Umbilical cord (tissue), 2 donors: ENCODE data around the gene SH3PXD2A. TPM values are rescaled to one million over a fixed set of nuclear protein-coding genes. Genes with fewer than 3 reads are reported as not detected.
"Not testable (repeated sequence)": the region's sequence is repeated elsewhere in the genome, so short reads cannot be mapped to it uniquely, and the experiment has no call there.

ENCODE experiments used
- DNase-seq: peaks from one replicate; pipeline ENCODE4 v3.0.0-alpha.2; 2015; ENCODE audit warnings: low spot score
- total RNA-seq: library from RNA; depleted of rRNA; stranded (reverse); fragments of >200 nt; gene quantifications from one replicate; pipeline ENCODE4 v1.2.3, GENCODE V29; 2014; ENCODE audit warnings: low replicate concordance; ENCODE audit not compliant: insufficient read depth

SH3PXD2A gene
- total RNA-seq, 1 donor from 2014 or later = 38.3 TPM

DNA sequence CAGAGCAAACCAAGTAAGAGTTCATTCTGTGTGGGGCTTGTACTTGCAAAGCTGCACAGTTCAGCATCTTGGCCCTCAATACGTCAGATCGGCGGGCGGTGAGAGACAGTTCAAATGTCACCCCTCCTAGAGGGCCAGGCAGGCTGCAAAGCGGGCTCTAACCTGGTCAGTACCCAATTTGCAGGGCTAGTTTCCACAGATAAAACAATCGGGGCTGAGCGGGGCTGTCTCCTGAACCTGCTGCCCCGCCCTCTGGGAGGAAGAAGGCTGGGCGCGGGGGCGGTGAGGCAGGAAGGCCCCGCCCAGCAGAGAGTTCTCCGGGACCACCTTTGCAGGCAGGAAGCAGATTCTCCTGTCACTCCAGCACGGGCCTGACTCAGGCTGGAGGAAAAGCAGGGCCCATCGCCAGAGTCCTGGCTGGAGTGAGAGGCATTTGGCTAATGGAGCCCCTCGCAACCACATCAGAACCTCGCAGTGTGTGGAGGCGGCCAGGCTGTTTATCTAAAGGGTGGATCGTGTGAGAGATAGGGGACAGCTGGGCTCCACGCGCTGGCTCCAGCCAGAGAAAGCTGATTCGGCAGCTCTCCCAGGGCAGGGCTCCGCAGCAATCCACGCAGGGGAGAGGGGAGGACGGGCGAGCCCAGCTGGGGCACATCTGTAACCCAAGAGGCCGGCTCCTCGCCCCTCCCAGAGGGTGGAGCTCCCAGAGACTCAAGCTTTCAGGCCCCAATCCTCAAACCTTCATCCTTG is 83.1 kb downstream of the SH3PXD2A start:
- DNase-seq = peak; percentile 96

DNA sequence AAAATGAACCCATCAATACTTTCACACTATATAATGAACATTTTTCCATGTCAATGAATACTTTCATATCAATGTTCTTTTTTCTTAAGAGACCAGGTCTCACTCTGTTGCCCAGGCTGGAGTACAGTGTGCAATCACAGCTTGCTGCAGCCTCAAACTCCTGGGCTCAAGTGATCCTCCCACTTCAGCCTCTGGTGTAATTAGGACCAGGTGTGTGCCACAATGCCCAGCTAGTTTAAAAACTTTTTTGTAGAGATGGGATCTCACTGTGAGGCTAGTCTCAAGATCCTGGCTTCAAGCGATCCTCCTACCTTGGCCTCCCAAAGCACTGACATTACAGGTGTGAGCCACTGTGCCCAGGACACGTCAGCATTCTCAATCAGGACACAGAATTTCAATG is 85.2 kb downstream of the SH3PXD2A start:
- DNase-seq = no peak

DNA sequence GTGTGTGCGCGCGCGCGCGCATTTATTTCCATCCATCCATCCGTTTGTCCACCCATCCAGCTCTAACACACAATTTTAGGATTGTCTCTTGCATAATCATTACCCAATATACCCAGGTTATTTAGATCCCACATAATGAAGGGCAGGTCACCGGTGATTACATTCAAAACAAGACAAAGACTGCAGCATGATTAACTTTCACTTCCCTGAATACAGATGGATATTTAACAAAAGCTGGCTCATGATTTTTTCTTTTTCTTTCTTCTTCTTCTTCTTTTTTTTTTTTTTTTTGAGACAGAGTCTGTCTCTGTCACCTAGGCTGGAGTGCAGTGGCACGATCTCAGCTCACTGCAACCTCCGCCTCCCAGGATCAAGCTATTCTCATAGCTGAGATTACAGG is 86.2 kb downstream of the SH3PXD2A start:
- DNase-seq = no peak

DNA sequence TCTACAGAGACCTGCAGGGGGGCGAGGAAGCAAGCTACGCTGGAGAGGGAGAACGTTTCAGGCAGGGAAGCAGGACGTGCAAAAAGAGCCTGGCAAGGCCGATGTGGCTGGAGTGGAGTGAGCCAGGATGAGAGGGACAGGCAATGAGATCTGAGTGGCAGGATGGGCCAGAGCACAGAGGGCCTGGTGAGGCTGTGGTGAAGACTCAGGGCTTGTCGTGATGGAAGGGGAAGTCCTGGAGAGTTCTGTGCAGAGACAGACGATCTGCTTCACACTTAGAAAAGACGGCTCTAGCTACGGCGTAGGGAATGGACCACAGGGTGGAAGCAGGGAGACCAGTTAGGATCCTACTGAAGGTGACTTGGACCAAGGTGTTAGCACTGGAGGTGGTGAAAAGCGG is 87.0 kb downstream of the SH3PXD2A start:
- no peak for DNase-seq

DNA sequence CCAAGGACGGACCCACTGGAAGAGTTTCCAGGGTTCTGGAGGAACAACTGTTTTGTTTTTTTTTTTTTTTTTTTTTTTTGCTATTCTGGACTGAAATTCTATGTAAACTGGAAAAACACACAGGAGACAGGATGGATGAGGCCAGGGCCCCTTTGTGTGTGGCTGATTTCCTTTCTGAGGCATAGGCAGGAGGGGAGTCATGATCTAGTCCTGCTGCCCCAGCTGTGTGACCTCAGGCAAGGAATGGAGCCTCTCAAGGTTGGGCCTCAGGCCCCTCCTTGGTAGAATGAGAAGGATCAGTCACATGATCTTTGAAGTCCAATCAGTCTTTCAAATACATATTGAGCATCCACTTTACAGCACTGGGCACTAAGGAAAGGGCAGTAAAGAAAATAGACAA is 87.6 kb downstream of the SH3PXD2A start:
- DNase-seq = no peak

DNA sequence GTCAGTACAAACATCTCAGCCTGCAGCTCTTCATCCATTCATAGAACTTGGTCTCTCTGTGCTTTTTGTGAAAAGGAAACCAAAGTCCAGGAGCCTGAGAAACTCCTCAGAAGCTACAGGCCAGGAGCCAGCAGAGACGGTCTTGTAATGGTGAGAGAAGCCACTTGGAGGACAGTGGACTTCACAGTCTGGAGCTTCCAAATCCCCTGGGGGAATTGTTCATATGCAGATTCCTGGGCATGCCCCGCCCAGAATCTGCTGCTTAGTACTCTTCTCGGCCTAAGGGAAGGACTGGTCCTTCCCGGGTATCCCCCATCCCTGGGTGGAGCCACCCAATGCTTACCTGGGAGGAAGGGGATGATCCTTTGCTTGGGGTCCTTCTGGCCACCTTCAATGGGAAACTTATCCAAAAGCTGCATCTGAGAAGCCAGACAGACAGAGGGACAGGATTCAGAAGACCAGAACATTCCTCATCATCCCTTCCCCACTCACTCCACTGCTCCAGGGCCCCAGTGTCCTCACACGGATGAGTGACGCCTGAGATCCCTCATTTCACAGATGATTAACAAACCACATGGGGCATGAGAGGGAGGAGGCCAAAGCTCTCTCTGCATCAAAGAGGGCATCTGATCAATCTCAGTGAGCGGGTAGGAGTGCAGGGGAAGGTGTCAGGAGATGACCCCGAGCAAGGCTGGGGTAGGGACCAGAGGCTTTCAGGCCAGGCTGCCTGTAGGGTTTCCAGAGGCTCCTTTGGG is 88.4 kb downstream of the SH3PXD2A start:
- DNase-seq = no peak

DNA sequence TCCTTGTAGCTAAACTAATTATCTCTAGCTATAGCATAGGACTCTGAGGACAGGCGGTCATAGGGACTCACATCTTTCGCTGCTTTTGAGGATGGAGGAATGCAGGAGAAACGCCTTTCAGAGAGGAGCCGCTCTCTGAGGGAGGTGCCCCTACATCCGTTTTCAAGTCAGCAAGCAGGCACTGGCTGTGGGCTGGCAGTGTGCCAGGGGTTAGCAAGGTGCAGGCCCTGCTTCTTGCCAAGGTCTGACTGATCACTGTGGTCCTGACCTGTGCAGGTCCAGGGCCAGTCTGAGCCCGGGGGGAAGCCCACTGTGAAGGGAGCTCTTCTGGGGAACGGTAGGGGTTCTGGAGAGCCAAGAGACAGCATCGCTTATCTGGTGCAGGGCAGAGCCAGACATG is 89.4 kb downstream of the SH3PXD2A start:
- DNase-seq = no peak

DNA sequence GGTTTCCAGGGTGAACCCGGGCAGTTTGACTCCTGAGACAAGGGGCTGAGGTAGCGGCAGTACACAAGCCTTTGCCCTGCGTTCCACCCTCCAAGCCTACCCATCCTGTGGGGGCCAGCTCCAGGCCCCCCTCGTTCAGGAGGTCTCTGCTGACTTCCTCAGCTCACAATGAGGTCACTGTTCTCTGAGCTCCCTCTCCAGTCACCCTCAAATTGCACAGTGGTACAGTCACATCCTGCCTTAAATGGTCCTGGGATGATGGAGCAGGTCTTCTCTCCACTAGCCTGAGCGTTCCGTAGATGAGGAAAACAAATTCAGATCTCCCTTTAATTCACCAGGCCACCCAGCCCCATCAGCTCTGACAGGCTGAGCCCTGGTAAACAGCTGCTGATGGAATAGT is 90.2 kb downstream of the SH3PXD2A start:
- no peak for DNase-seq

DNA sequence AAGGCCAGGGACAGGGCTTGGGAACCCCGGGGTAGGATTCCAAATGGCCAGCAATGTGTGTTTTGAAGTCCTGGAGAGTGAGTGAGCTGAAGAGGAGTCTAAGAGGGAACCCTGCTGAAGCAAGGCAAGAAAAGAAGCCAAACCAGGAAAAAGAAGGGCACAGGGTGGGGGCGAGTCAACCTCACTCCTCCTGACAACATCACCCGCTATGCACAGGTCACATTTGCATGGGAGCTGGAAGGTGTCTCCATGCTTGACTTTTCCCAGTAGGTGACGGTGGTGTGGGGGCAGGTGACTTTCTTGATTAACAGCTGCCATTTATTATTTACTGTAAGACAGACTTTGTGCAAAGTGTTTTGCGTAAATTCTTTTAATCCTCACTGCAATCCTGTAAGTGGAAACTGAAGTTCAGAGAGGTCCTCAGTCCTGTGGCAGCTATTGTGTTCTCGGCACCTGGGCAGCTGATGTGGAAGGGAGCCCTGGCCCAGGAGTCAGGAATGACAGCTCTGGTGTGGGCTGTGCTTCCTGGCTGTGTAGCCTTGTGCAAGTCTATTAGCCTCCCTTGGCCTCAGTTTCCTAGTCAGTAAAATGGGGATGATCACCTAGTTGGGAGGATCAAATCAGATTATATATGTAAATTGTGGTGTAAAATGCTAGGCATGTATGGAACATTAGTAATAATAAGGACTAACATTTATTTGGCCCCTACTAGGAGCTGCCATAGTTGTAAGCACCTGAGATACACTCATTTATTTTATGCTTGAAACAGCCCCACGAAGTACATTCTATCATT is 90.9 kb downstream of the SH3PXD2A start:
- no peak for DNase-seq

DNA sequence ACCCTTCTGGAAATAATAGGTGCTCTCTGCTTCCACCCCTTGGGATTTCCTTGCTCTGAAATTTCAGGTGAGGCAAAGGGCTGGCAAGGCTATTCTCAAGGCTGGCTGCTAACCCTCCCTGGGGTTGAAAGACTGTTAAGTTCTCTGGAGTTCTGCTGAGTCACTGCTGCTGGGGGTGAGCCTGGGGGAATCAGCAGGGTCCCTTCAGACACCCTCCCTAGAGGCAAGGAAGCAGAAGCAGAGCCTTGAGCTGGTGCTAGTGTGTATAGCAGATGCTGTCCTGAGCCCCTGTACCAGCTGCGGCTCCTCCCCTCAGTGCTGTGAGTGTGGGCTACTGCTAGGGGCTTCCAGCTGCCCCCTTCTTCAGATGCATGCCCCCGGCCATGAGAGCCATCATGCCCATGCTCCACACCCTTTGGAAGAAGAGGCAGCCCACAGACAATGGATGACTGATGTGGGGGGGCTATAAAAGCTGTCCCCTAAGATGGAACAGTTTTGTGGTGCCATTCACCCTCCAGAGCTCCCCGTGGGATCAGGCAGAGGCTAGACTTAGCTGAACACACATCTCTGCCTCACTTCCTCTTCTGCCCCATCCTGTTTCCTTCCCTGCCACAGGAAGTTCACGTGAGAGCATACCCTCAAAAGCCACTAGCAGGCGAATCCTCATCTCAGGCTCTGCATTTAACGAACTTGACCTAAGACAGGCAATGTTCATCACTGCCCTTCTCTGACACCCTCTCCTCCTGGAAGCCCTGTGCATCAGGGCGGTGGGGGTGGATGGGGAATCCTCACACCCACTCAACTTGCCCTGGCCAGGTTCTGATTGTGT is 91.8 kb downstream of the SH3PXD2A start:
- DNase-seq = no peak

DNA sequence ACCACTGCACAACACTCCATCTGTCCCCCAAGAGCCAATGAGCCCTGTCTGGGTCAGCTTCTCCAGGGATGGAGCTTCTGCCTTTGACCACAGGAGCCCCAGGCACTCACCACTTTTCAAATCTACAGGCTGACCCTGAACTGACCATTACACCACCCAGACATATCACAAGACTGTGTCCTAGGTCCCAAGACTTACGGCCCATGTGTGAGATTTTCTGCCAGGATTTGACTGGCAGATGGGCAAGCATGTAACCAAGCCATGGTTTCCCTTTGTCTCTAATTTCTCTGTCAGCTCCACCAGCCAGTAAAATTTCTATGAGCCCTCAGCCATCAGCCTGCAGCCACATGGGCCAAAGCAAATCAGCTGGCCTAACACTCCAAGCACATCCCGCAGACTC is 92.5 kb downstream of the SH3PXD2A start:
- no peak for DNase-seq

DNA sequence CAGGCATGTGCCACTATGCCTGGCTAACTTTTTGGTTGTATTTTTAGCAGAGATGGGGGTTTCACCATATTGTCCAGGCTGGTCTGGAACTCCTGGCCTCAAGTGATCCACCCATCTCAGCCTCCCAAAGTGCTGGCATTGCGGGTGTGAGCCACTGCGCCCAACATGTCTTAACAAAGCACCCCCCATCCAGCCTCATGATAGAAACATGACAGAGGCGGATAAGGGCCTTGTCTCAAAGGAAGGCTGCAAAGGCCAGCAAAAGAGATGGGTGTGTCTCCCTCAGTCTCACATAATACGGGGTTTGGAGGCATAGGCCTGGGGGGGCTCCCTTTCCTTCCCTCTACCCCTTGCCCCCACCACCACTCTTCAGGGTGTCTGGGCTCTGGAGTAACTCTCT is 93.2 kb downstream of the SH3PXD2A start:
- no peak for DNase-seq

DNA sequence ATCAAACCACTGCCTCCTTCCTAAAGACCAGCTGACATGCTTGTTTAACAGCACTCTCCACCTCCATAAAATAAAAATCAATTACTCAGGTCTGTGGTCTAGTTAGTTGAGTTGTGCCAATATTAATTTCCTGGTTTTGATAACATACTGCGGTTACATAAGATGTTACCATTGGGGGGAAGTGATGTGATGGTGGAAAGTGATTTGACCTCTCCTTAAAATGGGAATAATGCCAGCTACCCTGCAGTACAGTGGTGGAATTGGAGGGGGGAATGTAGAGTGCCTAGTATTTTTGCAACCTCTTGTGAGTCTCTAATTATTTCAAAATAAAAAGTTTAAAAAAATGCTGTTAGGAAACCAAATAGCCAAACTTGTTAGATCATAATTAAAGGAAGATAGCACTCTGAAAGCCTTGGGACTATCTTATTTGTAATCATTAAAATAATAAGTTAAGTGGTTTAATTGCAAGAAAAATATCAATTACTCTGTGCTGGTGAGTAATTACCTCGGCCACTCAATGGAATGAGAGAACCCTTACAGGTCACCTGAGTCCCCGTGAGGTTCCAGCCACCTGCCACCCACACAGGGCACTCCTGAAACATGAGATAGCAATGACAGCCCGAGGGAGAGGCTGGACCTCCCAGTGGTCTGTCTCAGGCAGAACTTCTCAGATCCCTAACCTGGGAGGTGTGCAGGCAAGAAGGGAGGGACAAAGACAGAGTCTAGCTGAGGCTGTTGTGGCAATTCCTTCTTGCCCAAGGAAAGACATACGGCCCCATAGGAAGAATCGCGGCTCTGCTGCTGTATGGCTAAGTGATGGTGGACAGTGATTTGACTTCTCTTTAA is 94.1 kb downstream of the SH3PXD2A start:
- DNase-seq = no peak

DNA sequence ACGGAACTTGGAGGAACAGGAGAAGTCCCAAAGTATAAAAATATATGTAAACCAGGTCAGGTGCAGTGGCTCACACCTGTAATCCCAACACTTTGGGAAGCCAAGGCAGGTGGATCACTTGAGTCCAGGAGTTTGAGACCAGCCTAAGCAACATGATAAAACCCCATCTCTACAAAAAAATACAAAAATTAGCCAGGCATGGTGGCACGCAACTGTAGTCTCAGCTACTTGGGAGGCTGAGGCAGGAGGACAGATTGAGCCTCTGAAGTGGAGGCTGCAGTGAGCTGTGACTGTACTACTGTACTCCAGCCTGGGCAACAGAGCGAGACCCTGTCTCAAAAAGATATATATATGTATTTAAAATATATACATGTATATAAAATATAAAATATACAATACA is 95.1 kb downstream of the SH3PXD2A start:
- DNase-seq = not testable (repeated sequence)

DNA sequence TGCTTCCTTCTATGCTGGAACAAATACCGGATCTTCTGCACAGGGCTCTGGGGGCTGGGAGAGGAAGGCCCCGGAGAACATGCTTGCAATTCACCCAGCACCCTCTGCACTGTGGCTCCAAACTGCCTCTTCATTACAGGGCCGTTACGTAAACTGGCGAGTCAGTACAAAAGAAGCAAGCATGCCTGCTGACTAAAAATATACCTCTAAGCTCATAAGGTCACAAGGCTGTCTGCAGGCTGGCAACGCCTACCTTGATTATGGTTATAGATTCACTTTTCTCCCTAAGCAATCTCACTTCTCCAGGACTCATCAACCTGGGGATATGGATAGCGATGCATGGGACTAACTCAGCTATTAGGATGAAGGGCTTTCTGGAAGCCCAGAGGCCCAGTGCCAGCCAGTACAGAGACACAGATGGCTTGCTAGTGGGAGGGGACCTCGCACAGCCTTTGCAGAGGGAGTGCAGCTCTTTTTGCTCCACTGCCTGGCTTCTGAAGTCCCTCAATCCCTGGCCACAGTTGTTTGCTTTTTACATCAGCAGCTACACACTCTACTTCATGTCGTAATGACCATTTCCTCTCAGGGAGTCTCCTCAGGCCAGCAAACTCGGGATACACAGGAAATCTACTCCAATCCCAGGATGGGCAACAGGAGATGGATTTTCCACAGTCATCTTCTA is 96.1 kb downstream of the SH3PXD2A start:
- peak; percentile 87 for DNase-seq

DNA sequence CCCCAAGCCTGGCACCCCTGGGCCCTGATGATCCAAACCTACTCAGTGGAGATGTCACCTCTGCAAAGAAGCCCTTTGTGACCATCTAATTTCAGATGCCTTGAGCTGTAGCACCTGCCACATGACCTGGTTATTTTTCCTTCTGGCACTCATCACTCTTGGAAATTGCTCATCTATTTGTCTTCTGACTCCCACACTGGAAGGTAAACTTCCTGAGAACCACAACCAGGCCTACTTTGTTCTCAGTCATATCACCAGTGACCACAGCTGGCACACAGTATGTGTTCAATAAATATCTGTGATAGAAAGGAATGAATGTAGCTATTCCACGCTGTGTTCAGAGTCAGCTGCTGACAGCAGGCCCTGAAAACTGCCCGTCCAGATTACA is 97.1 kb downstream of the SH3PXD2A start:
- no peak for DNase-seq

DNA sequence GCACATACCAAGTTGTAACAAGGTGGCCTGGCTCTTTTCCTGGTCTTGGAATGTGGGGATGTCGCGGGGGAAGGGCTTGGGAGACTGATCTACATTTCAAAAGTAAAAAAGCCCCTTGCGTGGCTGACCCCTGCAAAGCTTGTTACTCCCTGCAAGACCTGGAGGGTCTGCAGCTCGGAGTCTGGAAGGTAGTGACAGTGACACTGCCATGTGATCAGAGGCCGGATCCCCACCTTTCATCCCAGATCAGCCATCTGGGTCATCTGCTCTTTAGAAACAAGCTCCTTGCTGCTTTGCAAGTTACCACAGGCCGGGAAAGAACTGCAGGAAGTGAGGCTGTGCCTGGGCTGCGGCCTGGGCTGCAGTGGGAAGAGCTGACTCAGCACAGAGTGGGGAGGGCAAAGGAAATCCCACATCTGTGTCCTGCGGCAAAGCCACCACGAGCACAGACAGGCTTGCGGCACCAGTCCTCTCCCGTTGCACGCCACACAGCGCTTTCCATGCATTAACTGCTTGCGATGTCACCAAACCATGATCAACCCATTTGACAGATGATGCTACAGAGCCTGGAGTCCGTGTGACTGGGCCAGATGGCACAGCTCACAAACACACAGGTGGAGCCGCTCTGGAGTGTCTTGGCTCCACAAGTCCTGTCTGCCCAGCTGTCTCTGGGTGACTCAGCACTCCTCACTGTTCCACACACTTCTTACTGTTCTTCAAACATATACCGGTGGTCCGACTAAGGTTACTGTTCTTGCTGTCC is 97.7 kb downstream of the SH3PXD2A start:
- DNase-seq = peak; percentile 90

DNA sequence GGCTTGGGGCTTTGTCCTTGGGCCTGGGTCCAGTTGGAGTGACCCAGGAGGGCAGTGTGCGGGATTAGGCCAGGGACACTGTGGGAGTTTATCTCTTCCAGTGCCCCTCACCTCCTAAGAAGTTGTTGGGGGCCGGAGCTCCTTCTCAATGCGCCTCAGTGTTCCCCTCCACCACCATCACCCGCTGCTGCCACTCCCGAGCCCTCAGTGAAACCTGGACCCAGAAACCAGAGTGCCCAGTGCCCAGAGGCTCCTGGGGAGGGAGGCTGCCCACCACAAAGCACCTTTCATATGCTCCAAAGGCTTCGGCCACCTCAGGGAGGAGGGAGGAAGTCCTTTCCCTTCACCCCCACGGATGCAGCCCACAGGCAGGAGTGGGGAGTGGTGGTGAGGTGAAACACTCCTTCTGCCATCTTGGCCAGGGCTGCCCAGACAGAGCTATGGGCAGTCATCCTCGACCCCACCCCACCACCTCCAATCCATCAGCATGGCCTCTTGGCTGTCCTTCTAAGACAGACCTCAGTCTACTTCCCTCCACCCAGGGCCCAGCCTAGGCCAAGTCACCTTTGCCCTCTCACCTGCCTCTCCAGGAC is 99.0 kb downstream of the SH3PXD2A start:
- no peak for DNase-seq
